ENCODE data around the gene HCFC1. TPM values are rescaled to one million over a fixed set of nuclear protein-coding genes. Genes with fewer than 3 reads are reported as not detected.

HCFC1 gene
- total and polyA plus RNA-seq, 9 of the 15 experiments (the other 6 are each of a cell fraction or from before 2014, with no cell fraction given): 2.8 to 133 (median 17.1) TPM

- FAIRE-seq (no peak), ATAC-seq (no peak), DNase-seq (ENCODE audit: extremely low read depth in 1 of 4, low spot score in 3 of 4) (no peak)
- Histone ChIP-seq H3K9me3 (replicated peaks; ENCODE audit: control insufficient read depth, insufficient read depth, low read depth, low read length) (no peaks in the 10 kb centered on the region), H3K27me3 (ENCODE audit: control insufficient read depth in 2 of 2, insufficient read depth in 2 of 2, low read length in 2 of 2) (no peaks in the 10 kb centered on the region), H4K20me1 (replicated peaks; ENCODE audit: control insufficient read depth, insufficient read depth, low read length) (no peaks in the 10 kb centered on the region; the same call in 1 of the 2 replicates), H3K4me2 (ENCODE audit: insufficient read depth, low read length) (no peak overlapping the region), H3K36me3 (ENCODE audit: control insufficient read depth, insufficient read depth, low read length) (peaks cover 87% of the 10 kb centered on the region), H3K9me1 (ENCODE audit: control insufficient read depth, insufficient read depth, low read length) (no peaks in the 10 kb centered on the region), H3K4me3 (no peak overlapping the region), H3K4me1 (replicated peaks in 1 of 2; ENCODE audit: control insufficient read depth in 2 of 2, insufficient read depth in 2 of 2, low read length in 2 of 2) (peaks cover 0 to 57% of the 10 kb centered on the region in 2 experiments; a peak in 3 of 5 replicates), H3K9ac (ENCODE audit: insufficient read depth in 1 of 2, low read depth in 2 of 2, low read length in 2 of 2) (peak overlapping the region in 1 of 2 experiments; percentile 71; a peak in 2 of 4 replicates), H2AFZ (ENCODE audit: low read depth, low read length) (no peak overlapping the region), H3K27ac (ENCODE audit: extremely low read depth, low read depth, low read length) (no peak overlapping the region), H3K79me2 (ENCODE audit: control insufficient read depth, insufficient read depth, low read length) (peaks cover 22% of the 10 kb centered on the region)
- CTCF ChIA-PET (ENCODE audit: low intra/inter-chr PET ratio): no interaction called here
- intact Hi-C loops (cut with micrococcal nuclease) (no loop called here), in situ Hi-C loops (cut with MboI) (no loop called here)
- POLR2A ChIA-PET: interaction anchor here (0.6 to 3.3 kb wide), 7 partner anchors 9 to 47 kb away, joined by 3 to 23 read pairs (median 4); partner anchors contain the start of gene TMEM187
- WGBS (ENCODE audit: insufficient coverage, low coverage, missing lambda C conversion rate): 100% methylated on average over 7 of the region's 17 CpGs
- no TSS peak for BruUV-seq (replicated peaks)
- peak; percentile 61 for TF ChIP-seq RBFOX2 (IDR thresholded peaks at IDR 0.05; ENCODE audit: low read depth, low read length)
- TF ChIP-seq, protein P1, sequence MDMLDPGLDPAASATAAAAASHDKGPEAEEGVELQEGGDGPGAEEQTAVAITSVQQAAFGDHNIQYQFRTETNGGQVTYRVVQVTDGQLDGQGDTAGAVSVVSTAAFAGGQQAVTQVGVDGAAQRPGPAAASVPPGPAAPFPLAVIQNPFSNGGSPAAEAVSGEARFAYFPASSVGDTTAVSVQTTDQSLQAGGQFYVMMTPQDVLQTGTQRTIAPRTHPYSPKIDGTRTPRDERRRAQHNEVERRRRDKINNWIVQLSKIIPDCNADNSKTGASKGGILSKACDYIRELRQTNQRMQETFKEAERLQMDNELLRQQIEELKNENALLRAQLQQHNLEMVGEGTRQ (CRISPR knock-in tag; IDR thresholded peaks at IDR 0.05): no peak
- peak; percentile 64 for TF ChIP-seq POLR2G (IDR thresholded peaks at IDR 0.05; ENCODE audit: low read depth, low read length)
- no peak for TF ChIP-seq MEF2D (tag; conservative IDR thresholded peaks at IDR 0.05; ENCODE audit: low read depth)
- TF ChIP-seq RCOR1 (IDR thresholded peaks at IDR 0.05; ENCODE audit: borderline replicate concordance in 1 of 2, low read depth in 2 of 2, low read length in 2 of 2): no peak
- TF ChIP-seq ZBTB8A (IDR thresholded peaks at IDR 0.05; ENCODE audit: partially characterized antibody): no peak
- TF ChIP-seq, protein P2, sequence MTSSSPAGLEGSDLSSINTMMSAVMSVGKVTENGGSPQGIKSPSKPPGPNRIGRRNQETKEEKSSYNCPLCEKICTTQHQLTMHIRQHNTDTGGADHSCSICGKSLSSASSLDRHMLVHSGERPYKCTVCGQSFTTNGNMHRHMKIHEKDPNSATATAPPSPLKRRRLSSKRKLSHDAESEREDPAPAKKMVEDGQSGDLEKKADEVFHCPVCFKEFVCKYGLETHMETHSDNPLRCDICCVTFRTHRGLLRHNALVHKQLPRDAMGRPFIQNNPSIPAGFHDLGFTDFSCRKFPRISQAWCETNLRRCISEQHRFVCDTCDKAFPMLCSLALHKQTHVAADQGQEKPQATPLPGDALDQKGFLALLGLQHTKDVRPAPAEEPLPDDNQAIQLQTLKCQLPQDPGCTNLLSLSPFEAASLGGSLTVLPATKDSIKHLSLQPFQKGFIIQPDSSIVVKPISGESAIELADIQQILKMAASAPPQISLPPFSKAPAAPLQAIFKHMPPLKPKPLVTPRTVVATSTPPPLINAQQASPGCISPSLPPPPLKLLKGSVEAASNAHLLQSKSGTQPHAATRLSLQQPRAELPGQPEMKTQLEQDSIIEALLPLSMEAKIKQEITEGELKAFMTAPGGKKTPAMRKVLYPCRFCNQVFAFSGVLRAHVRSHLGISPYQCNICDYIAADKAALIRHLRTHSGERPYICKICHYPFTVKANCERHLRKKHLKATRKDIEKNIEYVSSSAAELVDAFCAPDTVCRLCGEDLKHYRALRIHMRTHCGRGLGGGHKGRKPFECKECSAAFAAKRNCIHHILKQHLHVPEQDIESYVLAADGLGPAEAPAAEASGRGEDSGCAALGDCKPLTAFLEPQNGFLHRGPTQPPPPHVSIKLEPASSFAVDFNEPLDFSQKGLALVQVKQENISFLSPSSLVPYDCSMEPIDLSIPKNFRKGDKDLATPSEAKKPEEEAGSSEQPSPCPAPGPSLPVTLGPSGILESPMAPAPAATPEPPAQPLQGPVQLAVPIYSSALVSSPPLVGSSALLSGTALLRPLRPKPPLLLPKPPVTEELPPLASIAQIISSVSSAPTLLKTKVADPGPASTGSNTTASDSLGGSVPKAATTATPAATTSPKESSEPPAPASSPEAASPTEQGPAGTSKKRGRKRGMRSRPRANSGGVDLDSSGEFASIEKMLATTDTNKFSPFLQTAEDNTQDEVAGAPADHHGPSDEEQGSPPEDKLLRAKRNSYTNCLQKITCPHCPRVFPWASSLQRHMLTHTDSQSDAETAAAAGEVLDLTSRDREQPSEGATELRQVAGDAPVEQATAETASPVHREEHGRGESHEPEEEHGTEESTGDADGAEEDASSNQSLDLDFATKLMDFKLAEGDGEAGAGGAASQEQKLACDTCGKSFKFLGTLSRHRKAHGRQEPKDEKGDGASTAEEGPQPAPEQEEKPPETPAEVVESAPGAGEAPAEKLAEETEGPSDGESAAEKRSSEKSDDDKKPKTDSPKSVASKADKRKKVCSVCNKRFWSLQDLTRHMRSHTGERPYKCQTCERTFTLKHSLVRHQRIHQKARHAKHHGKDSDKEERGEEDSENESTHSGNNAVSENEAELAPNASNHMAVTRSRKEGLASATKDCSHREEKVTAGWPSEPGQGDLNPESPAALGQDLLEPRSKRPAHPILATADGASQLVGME (CRISPR knock-in tag; IDR thresholded peaks at IDR 0.05): no peak
- no peak for TF ChIP-seq CHD1 (IDR thresholded peaks at IDR 0.05; ENCODE audit: low read length)
- peak; percentile 32 for TF ChIP-seq RBM22 (IDR thresholded peaks at IDR 0.05; ENCODE audit: low read depth, low read length, poor library complexity, severe bottlenecking)
- TF ChIP-seq, protein P3, sequence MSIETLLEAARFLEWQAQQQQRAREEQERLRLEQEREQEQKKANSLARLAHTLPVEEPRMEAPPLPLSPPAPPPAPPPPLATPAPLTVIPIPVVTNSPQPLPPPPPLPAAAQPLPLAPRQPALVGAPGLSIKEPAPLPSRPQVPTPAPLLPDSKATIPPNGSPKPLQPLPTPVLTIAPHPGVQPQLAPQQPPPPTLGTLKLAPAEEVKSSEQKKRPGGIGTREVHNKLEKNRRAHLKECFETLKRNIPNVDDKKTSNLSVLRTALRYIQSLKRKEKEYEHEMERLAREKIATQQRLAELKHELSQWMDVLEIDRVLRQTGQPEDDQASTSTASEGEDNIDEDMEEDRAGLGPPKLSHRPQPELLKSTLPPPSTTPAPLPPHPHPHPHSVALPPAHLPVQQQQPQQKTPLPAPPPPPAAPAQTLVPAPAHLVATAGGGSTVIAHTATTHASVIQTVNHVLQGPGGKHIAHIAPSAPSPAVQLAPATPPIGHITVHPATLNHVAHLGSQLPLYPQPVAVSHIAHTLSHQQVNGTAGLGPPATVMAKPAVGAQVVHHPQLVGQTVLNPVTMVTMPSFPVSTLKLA (conservative IDR thresholded peaks at IDR 0.05): no peak
- TF ChIP-seq NFYB (IDR thresholded peaks at IDR 0.05; ENCODE audit: extremely low read depth, insufficient read length): no peak
- 0 out of 2 replicates have a peak, but pooled peaks have one; percentile 3 for TF ChIP-seq POLR2A (conservative IDR thresholded peaks at IDR 0.05)
Observed at GRCh38 chrX:154012336-154012991, 40.8 kb upstream of the HCFC1 start.
